ENCODE data around the gene OTUD7B. TPM values are rescaled to one million over a fixed set of nuclear protein-coding genes. Genes with fewer than 3 reads are reported as not detected.

OTUD7B gene
- total and polyA plus RNA-seq, 9 of the 15 experiments (the other 6 are each of a cell fraction or from before 2014, with no cell fraction given): 0.96 to 18.8 (median 7.4) TPM

GRCh38 chr1:149979245-149979971, 31.1 kb downstream of the OTUD7B start (continued):
- TF ChIP-seq HNRNPL (IDR thresholded peaks at IDR 0.05; ENCODE audit: low read depth, low read length): no peak

GRCh38 chr1:149978547-149979023, 31.9 kb downstream of the OTUD7B start:
- Histone ChIP-seq H2AFZ (ENCODE audit: low read depth, low read length) (no peak overlapping the region), H3K9me3 (replicated peaks; ENCODE audit: control insufficient read depth, insufficient read depth, low read depth, low read length) (no peaks in the 10 kb centered on the region), H3K36me3 (ENCODE audit: control insufficient read depth, insufficient read depth, low read length) (peaks cover 31% of the 10 kb centered on the region), H3K27ac (ENCODE audit: extremely low read depth, low read depth, low read length) (no peak overlapping the region), H3K9me1 (ENCODE audit: control insufficient read depth, insufficient read depth, low read length) (peaks cover 2% of the 10 kb centered on the region), H3K4me1 (replicated peaks in 1 of 2; ENCODE audit: control insufficient read depth in 2 of 2, insufficient read depth in 2 of 2, low read length in 2 of 2) (no peaks in the 10 kb centered on the region), H3K4me2 (ENCODE audit: insufficient read depth, low read length) (no peak overlapping the region), H3K4me3 (no peak overlapping the region), H3K27me3 (ENCODE audit: control insufficient read depth in 2 of 2, insufficient read depth in 2 of 2, low read length in 2 of 2) (no peaks in the 10 kb centered on the region), H4K20me1 (replicated peaks; ENCODE audit: control insufficient read depth, insufficient read depth, low read length) (no peaks in the 10 kb centered on the region; the same call in 1 of the 2 replicates), H3K79me2 (ENCODE audit: control insufficient read depth, insufficient read depth, low read length) (peaks cover 31% of the 10 kb centered on the region), H3K9ac (ENCODE audit: insufficient read depth in 1 of 2, low read depth in 2 of 2, low read length in 2 of 2) (no peak overlapping the region)
- POLR2A ChIA-PET: interaction anchor here (0.5 to 1.0 kb wide), 5 partner anchors 9 to 208 kb away, joined by 3 to 4 read pairs (median 3); a partner anchor contains a TSS
- no peak for FAIRE-seq
- CTCF ChIA-PET (ENCODE audit: low intra/inter-chr PET ratio): interaction anchor here (0.7 kb wide), 1 partner anchor 16 kb away, joined by 3 read pairs; no protein-coding TSS in a partner anchor
- TF ChIP-seq RFX5 (IDR thresholded peaks at IDR 0.05; ENCODE audit: low read depth, low read length): no peak
- TF ChIP-seq ZNF699 (CRISPR knock-in tag; IDR thresholded peaks at IDR 0.05; ENCODE audit: insufficient replicate concordance): no peak
- no peak for TF ChIP-seq ZNF589 (CRISPR knock-in tag; IDR thresholded peaks at IDR 0.05; ENCODE audit: low read depth)
- 0 out of 2 replicates have a peak, but pooled peaks have one; percentile 4 for TF ChIP-seq TEAD2 (tag; IDR thresholded peaks at IDR 0.05)
- TF ChIP-seq NFIC (IDR thresholded peaks at IDR 0.05): peak; percentile 80
- intact Hi-C loops (cut with micrococcal nuclease): no loop called here
- ATAC-seq: no peak
- DNase-seq (ENCODE audit: extremely low read depth in 1 of 4, low spot score in 3 of 4): peak in 1 of 4 experiments; percentile 13
- no TSS peak for BruUV-seq (replicated peaks)
- 11% methylated on average over 1 of the region's 1 CpG for WGBS (ENCODE audit: insufficient coverage, low coverage, missing lambda C conversion rate)
- in situ Hi-C loops (cut with MboI): no loop called here

All from K562 (cell line).